H1 (cell line): Measurements from ENCODE around the gene RPL19. TPM values are rescaled to one million over a fixed set of nuclear protein-coding genes. Genes with fewer than 3 reads are reported as not detected.

Experiments
- CTCF ChIA-PET: fragments of 300-600 bp; sonication (Branson Sonifier 250); formaldehyde crosslinking; loops from one replicate; lab custom pipeline; 2021; ENCODE audit not compliant: partially characterized antibody; lab: Charles Lee
- POLR2A ChIA-PET: fragments of 300-600 bp; sonication (Branson Sonifier 250); formaldehyde crosslinking; loops from one replicate; lab custom pipeline; 2021; ENCODE audit warnings: inconsistent platforms; ENCODE audit not compliant: partially characterized antibody; lab: Charles Lee
- DNase-seq, 2 experiments: peaks; one replicate each; pipeline versions ENCODE4 v3.0.0 to v3.0.0-alpha.2; 2010 to 2022; ENCODE audit warnings: low spot score in 2 of 2, low read depth in 1 of 2, mixed read lengths in 1 of 2
- FAIRE-seq: peaks from 2 replicates; lab custom pipeline; 2011; peaks lifted over from hg19 to GRCh38; lab: Jason Lieb, UNC
- H2AFZ ChIP-seq: 2 replicates; pipeline ENCODE4 v1.8.1; 2012; ENCODE audit warnings: low read length, inconsistent platforms
- H2AK5ac ChIP-seq: 2 replicates; pipeline ENCODE4 v1.6.1; 2013; ENCODE audit warnings: low read depth, low read length
- H2BK120ac ChIP-seq: replicated peaks from 2 replicates; pipeline ENCODE3; 2013; ENCODE audit warnings: low read depth, low read length, inconsistent platforms
- H2BK12ac ChIP-seq: 2 replicates; pipeline ENCODE4 v1.6.1; 2013; ENCODE audit warnings: low read depth, low read length
- H2BK15ac ChIP-seq: 2 replicates; pipeline ENCODE4 v1.6.1; 2013; ENCODE audit warnings: low read length
- H2BK20ac ChIP-seq: 2 replicates; pipeline ENCODE4 v1.6.1; 2013; ENCODE audit warnings: low read length
- H2BK5ac ChIP-seq: 2 replicates; pipeline ENCODE4 v1.6.1; 2013; ENCODE audit warnings: low read depth, low read length
- H3K14ac ChIP-seq: 2 replicates; pipeline ENCODE4 v1.6.1; 2013; ENCODE audit warnings: inconsistent platforms; ENCODE audit not compliant: insufficient read length
- H3K18ac ChIP-seq: 2 replicates; pipeline ENCODE4 v1.6.1; 2013; ENCODE audit warnings: low read length; ENCODE audit errors: extremely low read depth
- H3K23ac ChIP-seq: 2 replicates; pipeline ENCODE4 v1.6.1; 2013; ENCODE audit warnings: inconsistent platforms; ENCODE audit not compliant: insufficient read length
- H3K23me2 ChIP-seq: 2 replicates; pipeline ENCODE4 v1.6.1; 2013; ENCODE audit warnings: low read depth, low read length
- H3K27ac ChIP-seq: 2 replicates; pipeline ENCODE4 v1.6.1; 2011; ENCODE audit warnings: low read depth, low read length, inconsistent platforms
- H3K27me3 ChIP-seq, 4 experiments: replicated peaks in 1 of 4; 1 replicate in 1 of 4; 2 replicates in 3 of 4; pipeline versions ENCODE4 v1.6.1 to v1.8.1; 2011 to 2013; ENCODE audit warnings: low read length in 3 of 4, mild to moderate bottlenecking in 3 of 4, inconsistent platforms in 2 of 4, mixed read lengths in 2 of 4, moderate library complexity in 1 of 4; ENCODE audit not compliant: control insufficient read depth in 3 of 4, insufficient read depth in 3 of 4; ENCODE audit errors: extremely low read depth in 1 of 4
- H3K36me3 ChIP-seq, 4 experiments: 2 replicates each; pipeline versions ENCODE4 v1.6.1 to v1.8.1; 2011 to 2013; ENCODE audit warnings: mild to moderate bottlenecking in 4 of 4, low read length in 3 of 4, moderate library complexity in 2 of 4, control low read depth in 1 of 4, inconsistent platforms in 1 of 4; ENCODE audit not compliant: insufficient read depth in 4 of 4, control insufficient read depth in 2 of 4
- H3K4ac ChIP-seq: replicated peaks from 2 replicates; pipeline ENCODE3; 2013; ENCODE audit warnings: low read length, low read depth, mixed read lengths, inconsistent platforms; ENCODE audit not compliant: insufficient read length
- H3K4me1 ChIP-seq, 4 experiments: replicated peaks in 1 of 4; 1 replicate in 1 of 4; 2 replicates in 3 of 4; pipeline versions ENCODE4 v1.6.1 to v1.8.1; 2011 to 2013; ENCODE audit warnings: low read length in 3 of 4, inconsistent platforms in 2 of 4, mixed read lengths in 1 of 4; ENCODE audit not compliant: insufficient read depth in 4 of 4, control insufficient read depth in 3 of 4
- H3K4me2 ChIP-seq, 2 experiments: 2 replicates each; pipeline versions ENCODE4 v1.6.1 to v1.8.1; 2011 to 2013; ENCODE audit warnings: low read depth in 2 of 2, low read length in 2 of 2, control low read depth in 1 of 2, inconsistent platforms in 1 of 2, mild to moderate bottlenecking in 1 of 2; ENCODE audit not compliant: insufficient read depth in 1 of 2
- H3K4me3 ChIP-seq, 4 experiments: fragments of 200-600, 300-600 bp in 1 of 4; sonication (generic), shearing (Covaris generic), sonication (Bioruptor Twin) in 1 of 4; 2 replicates each; pipeline versions ENCODE4 v1.5.1 to v1.8.1; 2011 to 2016; ENCODE audit warnings: low read length in 4 of 4, low read depth in 3 of 4, control low read depth in 2 of 4, inconsistent platforms in 2 of 4, mild to moderate bottlenecking in 2 of 4, mixed read lengths in 1 of 4, moderate library complexity in 1 of 4; ENCODE audit not compliant: insufficient read depth in 2 of 4; ENCODE audit errors: extremely low read depth in 1 of 4
- H3K56ac ChIP-seq: replicated peaks from 2 replicates; pipeline ENCODE3; 2013; ENCODE audit warnings: low read depth, mild to moderate bottlenecking, mixed read lengths, low read length, inconsistent platforms; ENCODE audit not compliant: insufficient read length
- H3K79me1 ChIP-seq: 2 replicates; pipeline ENCODE4 v1.6.1; 2013; ENCODE audit warnings: low read depth, low read length, control low read depth
- H3K79me2 ChIP-seq, 2 experiments: 2 replicates each; pipeline versions ENCODE4 v1.6.1 to v1.8.1; 2012 to 2013; ENCODE audit warnings: low read length in 2 of 2, mild to moderate bottlenecking in 2 of 2, inconsistent platforms in 1 of 2; ENCODE audit not compliant: insufficient read depth in 2 of 2, control insufficient read depth in 1 of 2
- H3K9ac ChIP-seq, 4 experiments: replicated peaks in 1 of 4; 1 replicate in 1 of 4; 2 replicates in 3 of 4; pipeline versions ENCODE4 v1.6.1 to v1.8.1; 2011 to 2013; ENCODE audit warnings: low read depth in 3 of 4, low read length in 3 of 4, control low read depth in 2 of 4, mild to moderate bottlenecking in 2 of 4, moderate library complexity in 2 of 4, inconsistent platforms in 1 of 4; ENCODE audit errors: extremely low read depth in 1 of 4
- H3K9me3 ChIP-seq, 2 experiments: 2 replicates each; pipeline versions ENCODE4 v1.6.1 to v1.8.1; 2012 to 2013; ENCODE audit warnings: mild to moderate bottlenecking in 2 of 2, moderate library complexity in 2 of 2, control low read depth in 1 of 2, inconsistent platforms in 1 of 2, low read depth in 1 of 2, low read length in 1 of 2, mixed read lengths in 1 of 2; ENCODE audit not compliant: insufficient read depth in 2 of 2
- H4K20me1 ChIP-seq, 2 experiments: replicated peaks in 1 of 2; 2 replicates each; pipeline versions ENCODE3 to v1.8.1; 2011 to 2013; ENCODE audit warnings: inconsistent platforms in 2 of 2, low read length in 2 of 2, mild to moderate bottlenecking in 1 of 2; ENCODE audit not compliant: insufficient read depth in 2 of 2, control insufficient read depth in 1 of 2
- H4K5ac ChIP-seq: 2 replicates; pipeline ENCODE4 v1.6.1; 2013; ENCODE audit warnings: low read length, low read depth, mixed read lengths, inconsistent platforms; ENCODE audit not compliant: insufficient read length
- H4K8ac ChIP-seq: 2 replicates; pipeline ENCODE4 v1.8.0; 2013; ENCODE audit warnings: mild to moderate bottlenecking, moderate library complexity, low read length, inconsistent platforms; ENCODE audit not compliant: insufficient read depth; ENCODE audit errors: extremely low read depth
- H4K91ac ChIP-seq: replicated peaks from 2 replicates; pipeline ENCODE3; 2013; ENCODE audit warnings: low read length, mixed read lengths, inconsistent platforms; ENCODE audit not compliant: insufficient read length
- ATF3 ChIP-seq: IDR thresholded peaks from 2 replicates; pipeline ENCODE4 v1.6.1; 2011; ENCODE audit warnings: low read depth, mild to moderate bottlenecking, low read length; ENCODE audit not compliant: insufficient read depth
- BACH1 ChIP-seq: IDR thresholded peaks from 2 replicates; pipeline ENCODE4 v1.6.1; 2012; ENCODE audit warnings: low read length, improper control_type of control experiment
- CHD2 ChIP-seq: IDR thresholded peaks from 2 replicates; pipeline ENCODE4 v1.6.1; 2012; ENCODE audit warnings: low read length, improper control_type of control experiment
- PHF8 ChIP-seq: fragments of 200-600 bp; sonication (generic); conservative IDR thresholded peaks from 2 replicates; pipeline ENCODE4 v1.7.1; 2012; ENCODE audit warnings: low read depth, mild to moderate bottlenecking, inconsistent platforms, low read length, moderate library complexity
- RBBP5 ChIP-seq: IDR thresholded peaks from 2 replicates; pipeline ENCODE4 v1.7.1; 2012; ENCODE audit warnings: low read depth, mild to moderate bottlenecking, inconsistent platforms, low read length, moderate library complexity, borderline replicate concordance
- RNF2 ChIP-seq: fragments of 200-900, 300-1000 bp; sonication (generic); IDR thresholded peaks from 2 replicates; pipeline ENCODE4 v1.7.1; 2016; ENCODE audit warnings: borderline replicate concordance, low read depth, mild to moderate bottlenecking, antibody characterized with exemption, low read length; ENCODE audit not compliant: poor library complexity, severe bottlenecking; ENCODE audit errors: missing control alignments
- SIN3A ChIP-seq, 2 experiments: IDR thresholded peaks in 1 of 2; conservative IDR thresholded peaks in 1 of 2; 2 replicates each; pipeline ENCODE4 v1.6.1; 2011 to 2012; ENCODE audit warnings: low read length in 2 of 2, improper control_type of control experiment in 1 of 2, low read depth in 1 of 2, mild to moderate bottlenecking in 1 of 2
- TCF12 ChIP-seq: IDR thresholded peaks from 2 replicates; pipeline ENCODE4 v1.6.1; 2011; ENCODE audit warnings: low read depth, mild to moderate bottlenecking, low read length
- WGBS, 2 experiments: shearing (Covaris generic) in 1 of 2; methylation state at CpG; one replicate each; pipeline versions ENCODE4 v1.1.6 to v1.1.7; 2013 to 2015; ENCODE audit warnings: low lambda C conversion rate in 2 of 2, mixed read lengths in 2 of 2, inconsistent platforms in 1 of 2, low coverage in 1 of 2, missing lambda C conversion rate in 1 of 2; ENCODE audit not compliant: insufficient replicate concordance in 2 of 2, insufficient coverage in 1 of 2, insufficient read length in 1 of 2; ENCODE audit errors: extremely low coverage in 1 of 2, missing lambda C conversion rate in 1 of 2; 5-methylcytosine and 5-hydroxymethylcytosine counted together
- polyA plus RNA-seq, 7 experiments: library from polyadenylated mRNA; depleted of rRNA in 3 of 7; stranded (reverse) in 5 of 7; unstranded in 2 of 7; fragments of >200 nt in 5 of 7; fragments of 200-250 nt in 2 of 7; gene quantifications; 1 replicate in 5 of 7; 2 replicates in 1 of 7; 4 replicates in 1 of 7; pipeline versions ENCODE4 v1.2.1 to v1.2.3, GENCODE V29; 2011 to 2013; ENCODE audit warnings: missing spikeins in 2 of 7, mixed read lengths in 2 of 7
- total RNA-seq: library from RNA; stranded (reverse); fragmentation: NEBNext Ultra II Directional; extraction: Animal tissue kit (Norgen Biotek cat#: 25700); gene quantifications from 2 replicates; pipeline ENCODE4 v1.2.1, GENCODE V29; 2021

Gene RPL19
- total and polyA plus RNA-seq, 2 of the 8 experiments (the other 6 are each of a cell fraction or from before 2014, with no cell fraction given): 2,108 to 2,182 TPM

GRCh38 chr17:39238311-39238972, 38.4 kb downstream of the RPL19 start:
- H3K18ac ChIP-seq: no peak overlapping the region
- H3K4me1 ChIP-seq: peaks cover 0 to 7% (median 0%) of the 10 kb centered on the region in 4 experiments; a peak in 4 of 7 replicates
- H2BK120ac ChIP-seq: no peak overlapping the region
- no peaks in the 10 kb centered on the region for H3K9me3 ChIP-seq
- WGBS, 2 experiments: 95% methylated on average over 15 of the region's 15 CpGs; no CpG with 5 or more reads in 1 of the 2 experiments
- H3K23ac ChIP-seq: no peak overlapping the region
- no peak overlapping the region for H3K4me2 ChIP-seq
- H3K79me2 ChIP-seq: no peaks in the 10 kb centered on the region
- 0 out of 2 replicates have a peak overlapping the region, but pooled peaks have one; percentile 12 for H2BK15ac ChIP-seq
- no peak overlapping the region for H3K27ac ChIP-seq
- no peak overlapping the region for H2AFZ ChIP-seq
- H3K36me3 ChIP-seq: no peaks in the 10 kb centered on the region
- ChIA-PET POLR2A (interaction anchor here (0.9 to 3.9 kb wide), 5 partner anchors 26 to 38 kb away, joined by 3 to 20 read pairs (median 4); partner anchors contain the start of gene RPL19), CTCF (interaction anchor here (0.8 to 21.2 kb wide), 18 partner anchors 12 to 416 kb away, joined by 3 to 982 read pairs (median 4); partner anchors contain the start of genes ARL5C, CACNB1, PLXDC1 and RPL19)
- no peak overlapping the region for H2BK12ac ChIP-seq
- no peak overlapping the region for H4K91ac ChIP-seq
- no peak overlapping the region for H3K14ac ChIP-seq
- no peak overlapping the region for H3K4ac ChIP-seq
- H2AK5ac ChIP-seq: no peak overlapping the region
- no peak overlapping the region for H3K56ac ChIP-seq
- H4K5ac ChIP-seq: no peak overlapping the region
- H3K9ac ChIP-seq: no peak overlapping the region
- H2BK20ac ChIP-seq: no peak overlapping the region
- H3K4me3 ChIP-seq: no peak overlapping the region
- no peaks in the 10 kb centered on the region for H4K20me1 ChIP-seq
- no peaks in the 10 kb centered on the region for H3K27me3 ChIP-seq
- peaks cover 2% of the 10 kb centered on the region; the same call in 1 of the 2 replicates for H3K23me2 ChIP-seq
- no peaks in the 10 kb centered on the region for H3K79me1 ChIP-seq
- no peak overlapping the region for H2BK5ac ChIP-seq
- DNase-seq (no peak), FAIRE-seq (no peak)
- H4K8ac ChIP-seq: no peak overlapping the region
- TF ChIP-seq TCF12 (no peak), CHD2 (no peak), PHF8 (no peak), RNF2 (no peak), SIN3A (conservative IDR thresholded peaks at IDR 0.05 in 1 of 2, IDR thresholded peaks at IDR 0.05 in 1 of 2; ENCODE audit: low read depth in 1 of 2, low read length in 2 of 2) (no peak), RBBP5 (no peak), BACH1 (no peak), ATF3 (no peak)
